Measurements from ENCODE around the gene ABCG4. TPM values are rescaled to one million over a fixed set of nuclear protein-coding genes. Genes with fewer than 3 reads are reported as not detected.

ABCG4 gene
- total and polyA plus RNA-seq, 9 of the 15 experiments (the other 6 are each of a cell fraction or from before 2014, with no cell fraction given), result 0.03 to 0.11 (median 0.07) TPM; not detected in 4

- CTCF ChIA-PET (ENCODE audit: low intra/inter-chr PET ratio), result no interaction called here
- FAIRE-seq (no peak), ATAC-seq (no peak), DNase-seq (ENCODE audit: extremely low read depth in 1 of 4, low spot score in 3 of 4) (no peak)
- H3K9ac ChIP-seq (ENCODE audit: insufficient read depth in 1 of 2, low read depth in 2 of 2, low read length in 2 of 2), result no peak overlapping the region
- H3K4me3 ChIP-seq, result no peak overlapping the region
- peaks cover 41% of the 10 kb centered on the region for H3K79me2 ChIP-seq (ENCODE audit: control insufficient read depth, insufficient read depth, low read length)
- intact Hi-C loops (cut with micrococcal nuclease) (no loop called here), in situ Hi-C loops (cut with MboI) (no loop called here)
- H3K4me2 ChIP-seq (ENCODE audit: insufficient read depth, low read length), result no peak overlapping the region
- H3K27ac ChIP-seq (ENCODE audit: extremely low read depth, low read depth, low read length), result no peak overlapping the region
- no peaks in the 10 kb centered on the region for H3K9me1 ChIP-seq (ENCODE audit: control insufficient read depth, insufficient read depth, low read length)
- no peak overlapping the region for H2AFZ ChIP-seq (ENCODE audit: low read depth, low read length)
- no TSS peak for BruUV-seq (replicated peaks)
- peaks cover 28 to 32% of the 10 kb centered on the region in 2 experiments for H3K4me1 ChIP-seq (replicated peaks in 1 of 2; ENCODE audit: control insufficient read depth in 2 of 2, insufficient read depth in 2 of 2, low read length in 2 of 2)
- WGBS (ENCODE audit: insufficient coverage, low coverage, missing lambda C conversion rate), result 87% methylated on average over 10 of the region's 10 CpGs
- peaks cover 18% of the 10 kb centered on the region for H4K20me1 ChIP-seq (replicated peaks; ENCODE audit: control insufficient read depth, insufficient read depth, low read length)
- no peaks in the 10 kb centered on the region for H3K9me3 ChIP-seq (replicated peaks; ENCODE audit: control insufficient read depth, insufficient read depth, low read depth, low read length)
- POLR2A ChIA-PET, result interaction anchor here (1.7 to 5.8 kb wide), 3 partner anchors 8 to 15 kb away, joined by 6 to 75 read pairs (median 10); partner anchors contain the start of gene HINFP
- H3K36me3 ChIP-seq (ENCODE audit: control insufficient read depth, insufficient read depth, low read length), result peaks cover 65% of the 10 kb centered on the region
- H3K27me3 ChIP-seq (ENCODE audit: control insufficient read depth in 2 of 2, insufficient read depth in 2 of 2, low read length in 2 of 2), result no peaks in the 10 kb centered on the region
- TF ChIP-seq ID3 (CRISPR knock-in tag; IDR thresholded peaks at IDR 0.05), result no peak
- no peak for TF ChIP-seq ID3 (tag; IDR thresholded peaks at IDR 0.05)
- no peak for TF ChIP-seq MEIS2 (IDR thresholded peaks at IDR 0.05; ENCODE audit: partially characterized antibody)
- no peak for TF ChIP-seq ZNF121 (CRISPR knock-in tag; conservative IDR thresholded peaks at IDR 0.05)
- no peak for TF ChIP-seq ZNF436 (CRISPR knock-in tag; IDR thresholded peaks at IDR 0.05)
- TF ChIP-seq E4F1 (CRISPR knock-in tag; IDR thresholded peaks at IDR 0.05; ENCODE audit: borderline replicate concordance), result no peak
- no peak for TF ChIP-seq AFF4 (CRISPR knock-in tag; IDR thresholded peaks at IDR 0.05)
- TF ChIP-seq SETDB1 (IDR thresholded peaks at IDR 0.05; ENCODE audit: low read length), result no peak
- no peak for TF ChIP-seq ZBTB9 (CRISPR knock-in tag; IDR thresholded peaks at IDR 0.05)
- TF ChIP-seq NRF1 (conservative IDR thresholded peaks at IDR 0.05 in 1 of 2, IDR thresholded peaks at IDR 0.05 in 1 of 2), result no peak
- no peak for TF ChIP-seq TCF3 (CRISPR knock-in tag; IDR thresholded peaks at IDR 0.05)
- TF ChIP-seq SMAD4 (CRISPR knock-in tag; conservative IDR thresholded peaks at IDR 0.05), result no peak
- no peak for TF ChIP-seq MLX (CRISPR knock-in tag; conservative IDR thresholded peaks at IDR 0.05)
- TF ChIP-seq ZNF785 (CRISPR knock-in tag; IDR thresholded peaks at IDR 0.05), result no peak
- TF ChIP-seq SLC30A9 (CRISPR knock-in tag; IDR thresholded peaks at IDR 0.05), result no peak
Observed at GRCh38 chr11:119110439-119110838, 38.4 kb upstream of the ABCG4 start.
